Activated CD8-positive, alpha-beta T cell treated with anti-CD3 and anti-CD28 coated beads, Interleukin-2, amount 10 ng/mL, durations not matched to agents 7 days and 5 days (primary cell): ENCODE measurements around the gene ADAP1. TPM values are rescaled to one million over a fixed set of nuclear protein-coding genes. Genes with fewer than 3 reads are reported as not detected.

Experiments used
- ATAC-seq: fragments of 150-1000 bp; cut with Tn5 transposase; one replicate; pipeline ENCODE4 v1.10.0; 2021; ENCODE audit warnings: moderate library complexity
- CTCF ChIA-PET: fragments of 350-600 bp; sonication (Branson Sonifier 250); formaldehyde crosslinking; loops from one replicate; lab custom pipeline; 2021; ENCODE audit warnings: antibody characterized with exemption; lab: Charles Lee
- POLR2A ChIA-PET: fragments of 350-600 bp; sonication (Branson Sonifier 250); formaldehyde crosslinking; loops from one replicate; lab custom pipeline; 2021; ENCODE audit warnings: antibody characterized with exemption; lab: Charles Lee
- DNase-seq: peaks from one replicate; pipeline ENCODE4 v3.0.0-alpha.2; 2020
- H3K27ac Mint-ChIP-seq: one replicate; pipeline ENCODE4 v1.8.0; 2021; ENCODE audit warnings: mild to moderate bottlenecking, mixed read lengths
- H3K27me3 Mint-ChIP-seq: one replicate; pipeline ENCODE4 v1.8.0; 2021; ENCODE audit warnings: low read depth, mixed read lengths
- H3K36me3 Mint-ChIP-seq: one replicate; pipeline ENCODE4 v1.8.0; 2021; ENCODE audit warnings: low read depth, mixed read lengths
- H3K4me1 Mint-ChIP-seq: one replicate; pipeline ENCODE4 v1.8.0; 2021; ENCODE audit warnings: low read depth, mixed read lengths
- H3K4me3 Mint-ChIP-seq: one replicate; pipeline ENCODE4 v1.8.0; 2021; ENCODE audit warnings: mild to moderate bottlenecking, mixed read lengths
- H3K9me3 Mint-ChIP-seq: one replicate; pipeline ENCODE4 v1.8.0; 2022; ENCODE audit warnings: mixed read lengths; ENCODE audit not compliant: insufficient read depth
- total RNA-seq, 2 experiments: library from RNA; stranded (reverse); gene quantifications; one replicate each; pipeline ENCODE4 v1.2.3, GENCODE V29; 2021

Gene ADAP1
- total RNA-seq, 2 experiments from 2014 or later = 24.2 to 28.6 TPM

GRCh38 chr7:995571-995970 is 41.1 kb upstream of the ADAP1 start:
- no peak for DNase-seq
- H3K4me1 Mint-ChIP-seq = peaks cover 4% of the 10 kb centered on the region
- ChIA-PET POLR2A (no interaction called here), CTCF (interaction anchor here (4.3 to 8.1 kb wide), 3 partner anchors 49 to 180 kb away, joined by 43 to 176 read pairs (median 75); partner anchors contain the start of gene GPR146)
- no peaks in the 10 kb centered on the region for H3K36me3 Mint-ChIP-seq
- H3K27ac Mint-ChIP-seq = no peak overlapping the region
- ATAC-seq = no peak
- H3K4me3 Mint-ChIP-seq = no peak overlapping the region
- no peaks in the 10 kb centered on the region for H3K9me3 Mint-ChIP-seq
- no peaks in the 10 kb centered on the region for H3K27me3 Mint-ChIP-seq

- Mint-ChIP-seq H3K4me3 (no peak overlapping the region), H3K36me3 (no peaks in the 10 kb centered on the region), H3K27me3 (no peaks in the 10 kb centered on the region), H3K4me1 (peaks cover 4% of the 10 kb centered on the region), H3K9me3 (no peaks in the 10 kb centered on the region), H3K27ac (peak overlapping the region; percentile 15)
- CTCF ChIA-PET = interaction anchor here (1.2 to 8.1 kb wide), 11 partner anchors 10 to 198 kb away, joined by 3 to 176 read pairs (median 19); partner anchors contain the start of gene GPR146
- DNase-seq (no peak), ATAC-seq (no peak)
- POLR2A ChIA-PET = no interaction called here
Measured at GRCh38 chr7:994592-995308, 40.3 kb upstream of the ADAP1 start.

GRCh38 chr7:992709-993607 is 38.5 kb upstream of the ADAP1 start:
- no peaks in the 10 kb centered on the region for H3K36me3 Mint-ChIP-seq
- peaks cover 4% of the 10 kb centered on the region for H3K4me1 Mint-ChIP-seq
- POLR2A ChIA-PET = interaction anchor here (0.7 to 1.7 kb wide), 3 partner anchors 18 to 72 kb away, joined by 3 to 9 read pairs (median 4); partner anchors contain the start of gene COX19
- no peaks in the 10 kb centered on the region for H3K9me3 Mint-ChIP-seq
- DNase-seq (peak; percentile 96), ATAC-seq (peak; percentile 99)
- H3K27me3 Mint-ChIP-seq = no peaks in the 10 kb centered on the region
- H3K4me3 Mint-ChIP-seq = no peak overlapping the region
- peak overlapping the region; percentile 57 for H3K27ac Mint-ChIP-seq
- CTCF ChIA-PET = interaction anchor here (0.7 to 8.1 kb wide), 54 partner anchors 8 to 200 kb away, joined by 3 to 176 read pairs (median 4); partner anchors contain the start of genes COX19, CYP2W1, GPER1 and GPR146

GRCh38 chr7:991729-992656 is 37.5 kb upstream of the ADAP1 start:
- no peak overlapping the region for H3K27ac Mint-ChIP-seq
- no peaks in the 10 kb centered on the region for H3K36me3 Mint-ChIP-seq

GRCh38 chr7:990933-991728 is 36.7 kb upstream of the ADAP1 start:
- H3K4me1 Mint-ChIP-seq = peaks cover 4% of the 10 kb centered on the region
- H3K9me3 Mint-ChIP-seq = no peaks in the 10 kb centered on the region
- CTCF ChIA-PET = interaction anchor here (1.0 to 8.1 kb wide), 4 partner anchors 53 to 184 kb away, joined by 3 to 176 read pairs (median 59); partner anchors contain the start of gene GPR146
- H3K36me3 Mint-ChIP-seq = no peaks in the 10 kb centered on the region
- POLR2A ChIA-PET = interaction anchor here (0.5 to 1.0 kb wide), 2 partner anchors 16 to 183 kb away, joined by 3 to 4 read pairs; partner anchors contain the start of gene COX19
- no peak for DNase-seq
- no peaks in the 10 kb centered on the region for H3K27me3 Mint-ChIP-seq
- ATAC-seq = no peak
- no peak overlapping the region for H3K4me3 Mint-ChIP-seq
- no peak overlapping the region for H3K27ac Mint-ChIP-seq

More at GRCh38 chr7:991729-992656, 37.5 kb upstream of the ADAP1 start:
- CTCF ChIA-PET = interaction anchor here (0.7 to 8.1 kb wide), 31 partner anchors 10 to 201 kb away, joined by 3 to 176 read pairs (median 10); partner anchors contain the start of genes COX19, CYP2W1, GPER1 and GPR146
- Mint-ChIP-seq H3K9me3 (no peaks in the 10 kb centered on the region), H3K4me1 (peaks cover 4% of the 10 kb centered on the region), H3K4me3 (no peak overlapping the region), H3K27me3 (no peaks in the 10 kb centered on the region)
- DNase-seq (no peak), ATAC-seq (no peak)
- POLR2A ChIA-PET = interaction anchor here (0.5 to 1.7 kb wide), 2 partner anchors 17 to 182 kb away, joined by 4 to 9 read pairs; partner anchors contain the start of gene COX19

GRCh38 chr7:990352-990932 is 36.0 kb upstream of the ADAP1 start:
- ChIA-PET POLR2A (interaction anchor here (1.0 kb wide), 1 partner anchor 15 kb away, joined by 3 read pairs; the partner anchor contains the start of gene COX19), CTCF (interaction anchor here (1.0 to 6.0 kb wide), 2 partner anchors 75 to 185 kb away, joined by 3 to 75 read pairs; no protein-coding TSS in a partner anchor)
- no peak overlapping the region for H3K4me3 Mint-ChIP-seq
- no peak overlapping the region for H3K27ac Mint-ChIP-seq
- peaks cover 4% of the 10 kb centered on the region for H3K4me1 Mint-ChIP-seq
- H3K27me3 Mint-ChIP-seq = no peaks in the 10 kb centered on the region
- H3K36me3 Mint-ChIP-seq = no peaks in the 10 kb centered on the region
- no peak for ATAC-seq
- DNase-seq = no peak
- no peaks in the 10 kb centered on the region for H3K9me3 Mint-ChIP-seq

- Mint-ChIP-seq H3K36me3 (no peaks in the 10 kb centered on the region), H3K9me3 (no peaks in the 10 kb centered on the region), H3K4me1 (peaks cover 4% of the 10 kb centered on the region), H3K4me3 (no peak overlapping the region), H3K27me3 (no peaks in the 10 kb centered on the region), H3K27ac (no peak overlapping the region)
- POLR2A ChIA-PET = no interaction called here
- no peak for ATAC-seq
- DNase-seq = no peak
- CTCF ChIA-PET = no interaction called here
Measured at GRCh38 chr7:988963-989529, 34.6 kb upstream of the ADAP1 start.

GRCh38 chr7:988426-988911 is 34.0 kb upstream of the ADAP1 start:
- POLR2A ChIA-PET = no interaction called here
- Mint-ChIP-seq H3K4me3 (no peak overlapping the region), H3K4me1 (peaks cover 4% of the 10 kb centered on the region), H3K27me3 (no peaks in the 10 kb centered on the region), H3K27ac (no peak overlapping the region), H3K36me3 (no peaks in the 10 kb centered on the region), H3K9me3 (no peaks in the 10 kb centered on the region)
- DNase-seq (no peak), ATAC-seq (no peak)
- CTCF ChIA-PET = no interaction called here

GRCh38 chr7:987909-988308 is 33.4 kb upstream of the ADAP1 start:
- no peak for ATAC-seq

More at GRCh38 chr7:987909-988308, 33.4 kb upstream of the ADAP1 start:
- no peak for DNase-seq
- ChIA-PET CTCF (no interaction called here), POLR2A (no interaction called here)
- peaks cover under 1% of the 10 kb centered on the region for H3K4me1 Mint-ChIP-seq
- no peak overlapping the region for H3K4me3 Mint-ChIP-seq
- H3K27ac Mint-ChIP-seq = no peak overlapping the region
- no peaks in the 10 kb centered on the region for H3K9me3 Mint-ChIP-seq
- H3K36me3 Mint-ChIP-seq = no peaks in the 10 kb centered on the region
- no peaks in the 10 kb centered on the region for H3K27me3 Mint-ChIP-seq
